DMS153 (cell line): ENCODE measurements around the gene ANKRD55.
"Not testable (repeated sequence)": the region's sequence is repeated elsewhere in the genome, so short reads cannot be mapped to it uniquely, and the experiment has no call there.

Experiments used
- DNase-seq: peaks from one replicate; lab custom pipeline; 2025; lab: John Stamatoyannopoulos, UW

ANKRD55 gene

DNA sequence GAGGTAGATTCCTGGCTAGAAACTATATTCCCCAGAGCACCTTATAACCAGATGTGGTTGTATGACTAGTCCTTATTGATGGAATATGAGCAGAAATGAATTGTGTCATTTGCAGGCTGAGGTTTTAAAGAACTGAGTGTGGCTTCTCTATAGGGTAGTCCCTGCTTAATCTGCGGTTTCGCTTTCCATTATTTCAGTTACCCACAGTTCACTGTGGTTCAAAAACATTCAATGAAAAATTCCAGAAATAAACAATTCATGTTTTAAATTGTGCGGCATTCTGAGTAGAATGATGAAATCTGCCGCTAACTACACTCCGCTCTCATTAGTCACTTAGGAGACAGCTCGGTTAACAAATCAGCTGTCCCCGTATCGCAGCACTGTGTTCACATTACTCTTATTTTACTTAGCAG lies 65.1 kb downstream of the ANKRD55 start:
- no peak for DNase-seq

DNA sequence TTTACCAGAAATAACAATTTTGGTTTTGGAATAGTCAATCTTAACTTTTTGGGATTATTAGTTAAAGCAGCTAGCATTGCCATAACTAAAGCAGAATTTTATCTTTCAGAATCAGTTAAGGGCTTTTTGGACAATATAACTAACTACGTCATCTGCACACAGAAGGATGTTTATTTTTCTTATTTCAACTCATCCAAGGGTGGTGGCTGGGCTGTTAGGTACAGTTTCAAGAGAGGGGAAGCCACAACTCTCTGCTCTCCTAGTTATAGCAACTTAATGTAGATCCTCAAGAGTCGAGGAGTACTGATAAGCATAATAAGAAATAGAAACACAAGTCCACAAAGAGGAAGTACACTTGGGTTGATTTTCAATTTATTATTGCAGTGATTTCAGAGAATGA lies 65.6 kb downstream of the ANKRD55 start:
- no peak for DNase-seq

DNA sequence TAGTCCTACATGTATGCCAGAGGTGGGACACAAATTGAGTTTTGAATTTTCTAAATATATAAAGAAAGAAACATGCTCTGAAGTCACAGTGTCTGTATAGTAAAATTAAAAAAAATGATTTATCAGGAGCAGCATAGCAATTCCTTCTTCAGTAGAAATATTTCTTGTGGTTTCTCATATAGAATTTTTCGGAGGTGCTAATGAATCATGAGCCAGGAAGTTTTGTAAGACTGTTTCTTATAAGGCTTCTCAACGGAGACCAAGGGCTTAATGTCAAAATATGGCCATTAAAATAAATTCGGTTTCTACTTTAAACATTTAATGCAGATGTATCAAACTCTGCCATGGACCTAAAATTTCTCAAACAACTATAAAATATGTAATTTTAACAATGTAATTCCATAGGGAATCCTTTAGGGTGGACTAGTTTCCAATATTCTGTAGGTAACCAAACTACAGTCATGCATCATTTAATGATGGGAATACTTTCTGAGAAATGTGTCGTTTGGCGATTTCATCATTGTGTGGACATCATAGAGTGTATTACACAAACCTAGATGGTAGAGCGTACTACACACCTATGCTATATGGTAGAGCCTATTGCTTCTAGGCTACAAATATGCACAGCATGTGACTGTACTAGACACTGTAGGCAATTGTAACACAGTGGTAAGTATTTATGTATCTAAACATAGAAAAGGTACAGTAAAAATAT lies 66.3 kb downstream of the ANKRD55 start:
- DNase-seq, result no peak

DNA sequence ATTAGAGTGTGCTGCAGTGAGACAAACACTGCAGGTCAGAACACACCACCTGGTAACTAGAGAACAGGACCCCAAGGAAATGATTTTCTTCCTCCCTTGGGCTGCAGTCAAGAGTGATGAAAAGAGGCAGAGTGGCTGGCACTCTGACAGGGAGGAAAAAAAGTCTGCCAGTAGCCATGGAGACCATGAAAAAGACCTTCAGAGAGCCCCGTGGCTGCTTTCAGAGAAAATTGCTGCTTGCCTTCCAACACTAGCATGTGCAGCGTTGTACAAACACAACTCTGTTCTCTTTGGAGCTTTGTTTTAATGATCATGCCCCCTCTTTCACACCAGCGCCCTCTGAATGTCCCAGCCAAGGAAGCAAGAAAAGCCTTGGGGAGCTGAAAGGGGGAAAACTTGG lies 68.8 kb downstream of the ANKRD55 start:
- no peak for DNase-seq

DNA sequence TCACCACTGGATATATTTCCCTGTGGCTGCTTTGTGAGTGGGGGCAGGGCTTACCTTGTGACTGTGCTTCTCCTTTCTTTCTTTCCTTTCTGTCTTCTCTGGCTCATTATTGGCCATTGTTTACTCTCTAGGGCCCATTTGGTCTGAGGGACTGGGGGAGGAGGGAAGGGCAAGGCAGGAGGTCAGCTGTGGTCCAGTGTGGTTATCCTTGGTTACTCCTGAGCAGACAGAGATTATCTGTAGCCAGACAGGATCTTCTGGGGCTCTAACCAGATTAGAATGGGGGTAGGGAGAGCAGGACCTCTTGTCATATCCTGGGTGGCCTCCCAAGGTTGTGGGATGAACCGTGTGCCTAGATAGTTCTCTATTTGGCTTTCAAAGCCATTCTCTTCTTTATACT lies 71.2 kb downstream of the ANKRD55 start:
- no peak for DNase-seq

DNA sequence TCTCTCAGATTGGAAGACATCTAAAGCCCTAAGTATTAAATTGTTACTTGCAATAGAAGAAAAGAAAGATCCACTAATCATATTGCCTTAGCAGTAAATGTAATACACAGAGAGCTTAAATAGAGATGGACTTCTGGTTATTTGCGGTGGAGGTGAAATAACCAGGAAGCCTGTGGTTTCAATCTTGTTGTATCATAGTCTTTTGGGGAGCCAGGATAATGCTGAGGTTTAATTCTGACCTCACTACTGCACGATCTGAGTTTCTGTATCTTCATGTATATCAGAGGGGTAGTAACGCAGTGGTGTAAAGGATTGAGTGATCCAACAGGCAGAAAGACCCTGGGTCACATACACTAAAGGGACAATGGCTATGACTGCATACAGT lies 71.7 kb downstream of the ANKRD55 start:
- no peak for DNase-seq

DNA sequence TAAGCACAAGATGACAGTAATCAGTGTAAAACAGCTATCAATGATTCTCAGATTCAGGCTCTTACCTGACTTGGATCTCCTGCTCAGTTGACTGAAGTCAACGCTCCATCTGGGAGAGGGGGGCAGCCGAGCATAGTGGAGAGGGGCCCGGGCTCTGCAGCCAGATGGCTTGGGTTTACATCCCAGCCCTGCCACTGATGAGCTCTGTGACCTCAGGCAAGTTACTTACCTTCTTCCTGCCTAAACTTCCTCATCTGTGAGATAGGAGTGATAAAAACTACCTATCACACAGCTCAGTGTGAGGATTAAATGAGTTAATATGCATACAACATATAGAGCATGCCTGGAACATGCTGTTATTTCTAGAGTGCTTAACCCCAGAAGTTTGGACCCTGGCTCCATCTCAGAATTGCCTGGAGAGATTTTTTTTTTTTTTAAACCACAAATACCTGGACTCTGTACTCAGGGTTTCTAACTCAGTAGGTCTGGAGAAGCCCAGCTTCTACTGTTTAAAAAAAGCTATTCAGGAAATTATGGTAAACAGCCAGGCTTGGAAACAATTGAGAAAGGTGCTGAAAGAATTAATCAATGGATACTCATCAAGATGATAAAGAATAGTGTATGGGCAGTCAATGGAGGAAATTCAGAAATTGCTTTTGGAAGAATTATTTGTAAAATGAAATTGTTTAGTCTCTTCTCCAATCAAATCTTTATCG lies 72.2 kb downstream of the ANKRD55 start:
- DNase-seq, result no peak

DNA sequence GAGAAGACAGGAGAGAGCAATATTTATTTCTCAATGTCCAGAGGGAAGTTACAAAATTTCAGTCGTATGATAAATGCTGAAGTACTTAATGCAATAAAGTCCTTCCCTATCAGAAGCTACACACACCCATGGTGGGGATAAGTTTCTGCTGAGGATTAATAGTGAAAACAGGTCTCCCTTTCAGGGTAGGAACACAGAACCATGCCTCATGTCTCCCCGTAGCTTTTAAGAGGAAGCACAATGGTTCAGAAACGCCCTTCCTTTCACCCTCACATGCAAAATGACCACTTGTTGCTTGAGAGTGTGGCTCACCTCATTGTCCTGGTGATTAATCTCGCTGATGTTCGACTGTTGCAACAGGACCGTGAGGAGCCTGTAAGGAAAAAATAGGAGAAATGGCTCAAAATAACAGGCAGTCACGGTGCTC lies 73.6 kb downstream of the ANKRD55 start:
- DNase-seq, result no peak

DNA sequence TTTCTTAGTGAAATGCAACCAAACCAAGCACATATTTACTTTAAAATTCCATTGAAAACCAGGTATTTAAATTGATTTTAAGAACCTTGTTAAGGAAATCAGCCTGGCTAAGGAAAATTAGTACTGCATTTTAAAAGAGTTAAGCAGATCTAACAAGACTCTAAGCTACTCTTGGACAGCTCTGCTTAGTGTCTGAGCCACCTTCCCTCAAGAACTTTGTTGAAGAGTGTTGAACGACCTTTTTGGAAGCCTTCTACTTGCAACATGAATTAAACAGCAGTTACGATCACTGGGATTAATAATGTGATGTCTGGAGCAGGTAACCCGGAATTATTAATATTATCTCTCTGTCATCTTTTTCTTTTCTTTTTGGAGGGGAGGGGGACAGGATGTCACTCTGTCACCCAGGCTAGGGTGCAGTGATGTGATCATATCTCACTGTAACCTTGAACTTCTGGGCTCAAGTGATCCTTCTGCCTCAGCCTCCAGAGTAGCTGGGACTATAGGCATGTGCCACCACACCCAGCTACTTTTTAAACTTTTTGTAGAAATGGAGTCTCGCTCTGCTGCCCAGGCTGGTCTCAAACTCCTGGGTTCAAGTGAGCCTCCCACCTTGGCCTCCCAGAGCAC lies 74.7 kb downstream of the ANKRD55 start:
- DNase-seq, result no peak

DNA sequence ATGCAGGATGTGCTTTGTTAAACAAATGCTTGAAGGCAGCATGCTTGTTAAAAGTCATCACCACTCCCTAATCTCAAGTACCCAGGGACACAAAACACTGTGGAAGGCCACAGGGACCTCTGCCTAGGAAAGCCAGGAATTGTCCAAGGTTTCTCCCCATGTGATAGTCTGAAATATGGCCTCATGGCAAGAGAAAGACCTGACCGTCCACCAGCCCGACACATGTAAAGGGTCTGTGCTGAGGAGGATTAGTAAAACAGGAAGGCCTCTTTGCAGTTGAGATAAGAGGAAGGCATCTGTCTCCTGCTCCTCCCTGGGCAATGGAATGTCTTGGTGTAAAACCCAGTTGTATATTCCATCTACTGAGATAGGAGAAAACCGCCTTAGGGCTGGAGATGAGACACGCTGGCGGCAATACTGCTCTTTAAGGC lies 75.9 kb downstream of the ANKRD55 start:
- not testable (repeated sequence) for DNase-seq

DNA sequence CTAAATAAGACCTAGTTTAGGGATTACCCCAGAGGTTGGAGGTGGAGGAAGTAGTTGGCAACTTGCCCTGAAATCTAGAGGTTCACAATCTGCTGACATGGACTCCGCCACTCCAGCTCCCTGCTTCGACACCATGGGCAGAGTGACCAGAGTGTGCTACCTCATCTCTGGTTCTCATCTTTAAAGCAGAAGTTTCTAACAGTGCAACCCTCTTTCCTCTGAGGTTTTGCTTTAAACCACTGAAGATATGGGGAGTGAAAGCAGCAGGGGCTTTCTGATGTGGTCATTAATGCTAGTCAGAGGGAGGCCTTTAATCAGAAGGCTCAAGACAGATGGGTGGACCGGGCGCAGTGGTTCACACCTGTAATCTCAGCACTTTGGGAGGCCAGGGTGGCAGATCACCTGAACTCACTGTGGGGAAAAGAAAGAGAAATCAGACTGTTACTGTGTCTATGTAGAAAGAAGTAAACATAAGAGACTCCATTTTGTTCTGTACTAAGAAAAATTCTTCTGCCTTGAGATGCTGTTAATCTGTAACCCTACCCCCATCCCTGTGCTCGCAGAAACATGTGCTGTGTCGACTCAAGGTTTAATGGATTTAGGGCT lies 76.4 kb downstream of the ANKRD55 start:
- not testable (repeated sequence) for DNase-seq

DNA sequence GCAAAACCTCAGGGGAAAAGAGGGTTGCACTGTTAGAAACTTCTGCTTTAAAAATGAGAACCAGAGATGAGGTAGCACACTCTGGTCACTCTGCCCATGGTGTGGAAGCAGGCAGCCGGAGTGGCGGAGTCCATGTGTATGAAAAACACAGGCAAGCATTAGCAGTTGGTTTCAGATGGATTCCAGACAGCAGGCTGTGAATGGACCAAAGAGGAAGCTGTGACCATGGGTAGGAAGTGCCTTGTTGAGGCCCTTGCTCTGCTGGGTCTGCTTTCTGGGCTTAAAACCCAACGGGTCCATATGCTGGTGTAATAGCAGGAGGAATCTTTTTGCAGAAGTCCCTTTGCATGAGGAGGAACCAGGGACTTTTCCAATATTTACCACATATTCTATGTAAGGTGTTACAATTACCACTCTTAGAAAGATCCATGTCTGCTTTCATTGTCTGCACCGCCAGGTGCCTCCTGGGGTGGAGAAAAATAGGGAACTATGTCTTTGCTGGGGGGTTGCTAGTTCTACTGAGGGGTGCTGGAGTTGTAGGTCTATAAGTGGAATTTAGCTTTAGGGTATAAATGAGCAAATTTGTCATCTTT lies 77.0 kb downstream of the ANKRD55 start:
- DNase-seq, result no peak

DNA sequence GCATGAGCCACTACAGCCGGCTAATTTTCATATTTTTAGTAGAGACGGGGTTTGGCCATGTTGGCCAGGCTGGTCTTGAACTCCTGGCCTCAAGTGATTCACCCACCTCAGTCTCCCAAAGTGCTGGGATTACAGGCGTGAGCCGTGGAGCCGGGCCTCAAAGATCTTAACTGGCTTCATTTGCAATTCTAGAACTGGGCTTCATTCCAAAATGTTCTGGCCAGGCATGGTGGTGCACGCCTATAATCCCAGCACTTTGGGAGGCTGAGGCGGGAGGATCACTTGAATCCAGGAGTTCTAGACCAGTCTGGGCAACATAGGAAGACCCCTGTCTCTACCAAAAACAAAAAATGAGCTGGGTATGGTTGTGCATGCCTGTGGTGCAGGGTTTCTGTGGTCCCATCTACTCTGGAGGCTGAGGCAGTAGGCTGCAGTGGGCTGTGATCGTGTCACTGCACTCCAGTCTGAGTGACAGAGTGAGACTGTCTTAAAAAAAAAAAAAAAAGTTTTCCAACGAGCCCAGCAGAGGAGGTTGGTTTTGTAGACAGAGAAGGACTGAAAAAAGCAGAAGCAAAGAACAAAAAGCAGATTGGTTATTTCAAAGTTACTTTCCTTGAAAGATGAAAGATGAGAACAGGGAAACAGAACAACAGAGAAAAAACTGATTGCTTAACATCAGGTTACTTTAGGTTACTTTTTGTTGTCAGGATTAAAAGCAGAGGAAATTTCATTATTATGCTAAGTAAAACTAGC lies 78.2 kb downstream of the ANKRD55 start:
- no peak for DNase-seq

DNA sequence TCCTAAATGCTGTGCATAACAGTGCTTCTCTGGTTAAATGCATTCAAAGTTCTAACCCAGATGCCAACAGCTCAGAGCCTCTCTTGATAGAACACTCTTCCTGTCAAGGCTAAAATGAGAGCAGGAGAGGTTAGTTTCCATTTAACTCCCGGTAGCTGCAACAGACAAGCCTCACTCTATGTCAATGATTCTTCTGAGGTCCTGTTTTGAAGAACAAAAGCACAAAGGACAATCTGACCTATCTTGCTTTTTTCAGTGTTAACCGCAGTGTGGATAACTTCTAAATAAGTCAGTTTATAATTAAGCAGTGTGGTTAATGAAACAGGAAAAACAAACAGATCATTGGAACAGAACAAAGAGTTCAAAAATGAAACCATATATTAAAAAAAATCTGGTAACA lies 80.7 kb downstream of the ANKRD55 start:
- DNase-seq, result no peak

DNA sequence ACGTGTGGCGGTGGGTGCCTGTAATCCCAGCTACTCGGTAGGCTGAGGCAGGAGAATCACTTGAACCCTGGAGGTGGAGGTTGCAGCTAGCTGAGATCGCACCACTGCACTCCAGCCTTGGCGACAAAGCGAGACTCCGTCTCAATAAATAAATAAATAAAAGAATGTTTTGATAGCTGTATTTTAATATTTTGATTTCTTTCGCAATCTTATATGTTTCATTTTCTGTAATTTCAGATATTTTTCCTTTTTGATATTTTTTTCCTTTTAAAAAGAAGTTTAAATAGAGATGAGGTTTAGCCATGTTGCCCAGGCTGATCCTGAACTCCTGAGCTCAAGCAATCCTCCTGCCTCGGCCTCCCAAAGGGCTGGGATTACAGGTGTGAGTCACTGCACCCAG lies 82.4 kb downstream of the ANKRD55 start:
- not testable (repeated sequence) for DNase-seq

DNA sequence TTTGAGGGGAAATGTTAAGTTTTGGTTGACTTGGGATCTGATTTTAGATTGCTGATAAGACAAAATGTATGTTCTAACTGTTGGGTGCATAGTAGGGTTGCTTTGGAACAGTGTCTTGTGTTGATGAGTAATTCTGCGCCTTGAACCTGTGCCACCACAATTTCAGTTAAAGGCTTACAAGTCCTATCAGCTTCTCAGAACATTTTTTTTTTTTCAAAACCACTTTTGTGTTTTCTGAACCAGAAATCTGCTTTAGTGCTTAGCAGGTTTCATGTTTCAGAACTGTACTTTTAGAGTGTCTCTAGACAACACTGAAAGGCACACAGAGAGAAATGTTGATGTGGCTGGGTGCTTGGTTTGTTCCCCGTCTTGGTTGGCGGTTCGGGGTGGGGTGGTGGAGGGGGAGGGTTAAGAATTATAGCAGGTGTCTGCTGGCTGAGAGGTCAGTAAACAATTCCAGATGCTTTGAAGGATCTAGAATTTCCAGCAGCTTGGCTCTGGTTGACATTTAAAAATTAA lies 84.6 kb downstream of the ANKRD55 start:
- no peak for DNase-seq

DNA sequence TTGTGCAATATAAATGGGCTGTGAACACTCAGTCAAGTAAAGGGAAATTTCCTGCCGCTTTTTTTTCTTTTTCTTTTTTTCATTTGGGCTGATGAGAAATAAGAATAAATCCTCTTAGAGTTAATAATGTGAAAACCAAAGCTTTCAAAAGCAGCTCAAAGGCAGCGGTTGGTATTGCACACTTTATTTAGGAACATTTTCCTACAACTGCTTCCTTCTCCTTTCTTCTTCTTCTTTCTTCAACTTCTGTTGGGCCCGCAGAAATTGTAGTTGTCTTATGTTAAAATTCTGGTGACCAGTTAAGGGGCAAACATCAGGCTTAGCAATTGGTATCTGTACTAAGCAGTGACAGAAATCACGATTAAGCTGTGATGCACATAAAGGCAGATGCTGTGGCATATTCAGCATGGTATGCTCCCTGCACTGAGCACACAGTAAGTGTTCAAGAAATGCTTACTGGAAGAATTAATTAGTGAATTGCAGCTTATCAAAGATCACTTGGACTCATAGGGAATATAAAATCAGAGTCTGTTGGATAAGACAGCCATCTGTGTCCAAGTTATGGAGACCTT lies 85.4 kb downstream of the ANKRD55 start:
- no peak for DNase-seq

DNA sequence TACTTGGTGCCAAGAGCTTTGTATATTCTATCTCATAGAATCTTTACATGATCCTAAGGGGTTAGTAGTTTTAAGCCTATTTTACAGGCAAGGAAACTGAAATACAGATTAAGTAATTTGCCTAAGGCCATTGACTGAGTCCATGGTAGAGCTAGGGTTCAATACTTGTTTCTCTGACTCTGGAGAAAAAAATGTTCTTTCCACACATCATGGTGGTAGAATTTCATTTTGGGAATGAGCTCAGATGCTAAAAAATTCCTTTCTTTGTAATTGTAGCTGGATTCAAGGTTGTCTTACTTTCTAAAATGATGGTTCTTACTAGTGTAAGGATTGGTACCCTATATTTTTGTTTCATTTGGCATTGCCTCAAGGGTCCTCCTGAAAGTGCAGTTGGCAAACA lies 86.0 kb downstream of the ANKRD55 start:
- no peak for DNase-seq

DNA sequence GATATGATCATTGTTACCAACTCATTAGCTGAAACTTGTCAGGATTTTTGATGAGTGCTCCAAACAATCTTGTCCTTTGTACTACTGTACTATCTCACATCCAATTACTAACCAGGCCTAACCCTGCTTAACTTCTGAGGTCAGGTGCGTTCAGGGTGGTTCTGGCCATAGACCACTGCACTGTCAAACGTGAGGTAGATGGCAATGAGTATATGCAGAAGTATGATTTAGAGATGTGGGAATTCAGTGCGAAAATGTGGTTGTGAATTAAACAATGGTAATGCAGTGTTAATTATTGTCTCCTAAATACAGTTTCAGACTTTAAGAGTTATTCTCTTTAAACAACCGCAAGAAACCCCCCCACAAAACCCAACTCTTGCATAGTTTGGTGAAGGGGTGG lies 86.5 kb downstream of the ANKRD55 start:
- no peak for DNase-seq

DNA sequence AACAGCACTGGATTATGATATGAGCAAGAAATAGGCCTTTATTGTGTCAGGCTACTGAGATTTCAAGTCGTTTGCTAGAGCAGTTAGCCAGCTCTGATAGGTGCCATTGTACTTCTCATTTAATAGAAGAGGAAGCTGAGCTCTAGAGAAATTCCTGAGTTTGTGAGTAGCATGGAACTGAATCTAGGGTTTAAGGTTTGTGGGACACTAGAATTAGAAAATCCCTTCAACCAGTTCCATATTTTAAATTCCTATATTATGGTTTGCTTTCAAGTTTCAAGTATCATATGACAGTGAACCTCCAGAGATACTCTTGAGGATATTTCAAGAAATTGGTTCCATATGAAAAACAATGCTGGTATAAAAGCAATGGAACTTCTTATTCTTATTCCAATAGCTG lies 87.6 kb downstream of the ANKRD55 start:
- DNase-seq, result no peak

DNA sequence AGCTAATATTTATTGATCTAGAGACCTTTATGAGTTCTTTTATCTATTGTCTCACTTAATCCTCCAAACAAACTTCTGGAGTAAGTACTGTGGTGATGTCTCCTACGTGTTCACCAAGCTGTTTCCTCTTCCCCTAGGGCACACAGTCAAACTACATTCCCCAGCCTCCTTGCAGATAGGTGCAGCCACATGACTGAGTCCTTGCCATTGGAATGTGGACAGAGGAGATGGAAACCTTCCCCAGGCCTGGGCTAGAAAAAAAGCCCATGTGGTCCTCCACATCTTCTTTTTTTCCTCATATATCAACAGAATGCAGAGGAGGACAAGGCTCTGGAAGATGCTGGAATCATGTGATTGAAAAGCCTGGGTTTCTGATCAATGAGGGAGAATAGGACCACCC lies 88.0 kb downstream of the ANKRD55 start:
- DNase-seq, result no peak
